GM19372 (cell line): ENCODE data around the gene CLIC4.
"Not testable (repeated sequence)": the region's sequence is repeated elsewhere in the genome, so short reads cannot be mapped to it uniquely, and the experiment has no call there.

Source experiments
- ATAC-seq: cut with Tn5 transposase; IDR thresholded peaks from one replicate; pipeline ENCODE4 v1.9.1; 2021; ENCODE audit warnings: mild to moderate bottlenecking, low read depth, moderate library complexity; ENCODE audit not compliant: unreplicated experiment

The CLIC4 gene

DNA sequence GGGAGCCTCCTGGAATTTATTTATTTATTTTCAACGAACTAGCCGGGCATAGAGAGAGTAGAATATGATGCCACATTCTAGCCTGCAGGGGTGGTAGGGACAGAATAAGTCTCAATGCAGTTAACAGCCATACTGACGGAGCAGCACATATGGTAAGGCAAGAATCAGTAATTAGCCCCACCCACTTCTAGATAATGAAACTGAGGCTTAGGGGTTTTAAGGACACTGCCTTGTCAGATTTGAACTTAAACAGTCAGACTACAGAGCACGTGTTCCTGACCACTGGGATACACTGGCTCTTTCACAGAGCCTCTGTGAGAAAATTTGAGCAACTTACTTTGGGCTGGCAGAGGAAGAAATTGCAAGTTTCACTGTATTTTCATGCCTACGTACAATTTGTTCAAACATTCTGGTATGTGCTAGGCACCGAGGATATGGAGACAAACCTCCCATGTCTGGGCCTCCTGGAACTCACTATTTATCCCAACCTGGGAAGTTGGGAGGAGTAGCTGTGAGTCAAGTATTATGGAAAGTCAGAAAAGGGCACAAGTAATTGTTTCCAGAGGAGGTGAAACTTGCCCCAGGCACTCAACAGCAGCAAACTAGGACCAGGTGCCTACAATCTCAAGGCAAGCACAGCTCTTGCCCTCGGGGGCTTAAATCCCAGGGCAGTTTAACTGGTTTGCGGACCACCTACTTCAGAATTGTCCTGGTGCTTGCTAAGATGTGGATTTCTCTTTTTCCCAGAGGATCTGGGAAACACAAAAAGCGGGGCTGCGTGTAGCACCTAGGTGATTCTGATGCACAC, 1.6 kb upstream of the CLIC4 start:
- no peak for ATAC-seq

DNA sequence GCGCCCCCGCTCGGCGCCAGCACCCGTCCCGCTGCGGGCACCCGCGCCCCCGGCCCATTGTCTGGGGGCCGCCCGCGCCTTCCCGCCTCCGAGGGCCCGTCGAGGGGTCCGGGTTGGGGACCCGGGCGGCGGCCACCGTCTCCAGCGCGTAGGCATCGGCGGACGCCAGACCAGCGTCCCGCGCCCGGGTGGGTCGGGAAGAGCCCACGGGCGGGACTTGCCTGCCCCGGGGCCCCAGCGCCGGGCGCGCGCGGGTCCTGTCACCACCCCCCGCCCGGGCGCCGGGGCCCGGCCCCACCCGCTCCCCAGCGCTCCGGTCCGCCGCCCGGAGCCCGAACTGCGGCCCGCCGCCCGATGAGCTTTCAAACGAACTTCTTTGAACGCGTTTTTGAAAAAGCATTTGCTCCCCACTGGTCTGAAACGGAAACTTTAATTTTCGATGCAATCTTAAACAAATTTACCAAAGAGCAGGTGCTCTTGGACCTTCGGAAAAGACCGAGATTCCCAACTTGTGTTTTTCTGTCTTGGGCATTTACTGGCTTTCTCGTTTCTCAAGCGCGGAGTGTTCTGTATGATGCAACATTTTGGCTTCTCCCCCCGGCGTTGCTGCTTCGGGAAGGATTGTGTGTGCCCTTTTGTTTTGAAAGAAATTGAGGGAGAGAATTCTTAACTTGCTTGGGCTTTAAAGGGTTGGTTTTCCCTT, 615 bp downstream of the CLIC4 start:
- no peak for ATAC-seq

DNA sequence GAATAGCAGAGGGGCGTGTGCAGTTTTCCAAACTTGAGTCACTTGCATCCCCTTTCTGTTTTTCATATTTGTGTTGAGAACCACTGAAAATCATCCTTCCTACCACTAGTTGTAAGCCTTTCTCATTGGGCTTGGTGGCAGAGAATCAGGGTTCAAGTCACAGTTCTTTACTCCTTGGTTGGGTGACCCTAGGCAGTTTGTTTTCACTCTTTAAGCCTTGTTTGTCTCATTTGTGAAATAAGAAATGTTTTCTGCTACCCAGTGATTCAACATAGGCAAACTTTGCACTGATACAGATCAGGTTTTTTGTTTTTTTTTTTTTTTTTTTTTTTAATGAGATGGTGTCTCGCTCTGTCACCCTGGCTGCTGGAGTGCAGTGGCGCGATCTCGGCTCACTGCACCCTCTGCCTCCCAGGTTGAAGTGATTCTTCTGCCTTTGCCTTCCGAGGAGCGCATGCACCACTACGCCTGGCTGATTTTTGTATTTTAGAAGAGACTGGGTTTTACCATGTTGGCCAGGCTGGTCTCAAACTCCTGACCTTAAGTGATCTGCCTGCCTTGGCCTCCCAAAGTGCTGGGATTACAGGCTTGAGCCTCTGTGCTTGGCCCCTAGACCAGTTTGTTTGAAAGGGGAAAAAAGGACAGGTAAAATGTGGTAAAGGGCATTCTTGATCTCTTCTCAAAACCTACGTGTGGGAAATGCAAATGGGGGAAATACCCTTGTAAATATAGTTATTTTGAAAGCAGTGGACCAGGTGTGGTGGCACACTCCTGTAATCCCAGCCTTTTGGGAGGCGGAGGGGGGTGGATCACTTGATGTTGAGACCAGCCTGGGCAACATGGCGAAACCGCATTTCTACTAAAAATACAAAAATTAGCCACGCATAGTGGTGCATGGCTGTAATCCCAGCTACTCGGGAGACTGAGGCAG, 3.2 kb downstream of the CLIC4 start:
- no peak for ATAC-seq

DNA sequence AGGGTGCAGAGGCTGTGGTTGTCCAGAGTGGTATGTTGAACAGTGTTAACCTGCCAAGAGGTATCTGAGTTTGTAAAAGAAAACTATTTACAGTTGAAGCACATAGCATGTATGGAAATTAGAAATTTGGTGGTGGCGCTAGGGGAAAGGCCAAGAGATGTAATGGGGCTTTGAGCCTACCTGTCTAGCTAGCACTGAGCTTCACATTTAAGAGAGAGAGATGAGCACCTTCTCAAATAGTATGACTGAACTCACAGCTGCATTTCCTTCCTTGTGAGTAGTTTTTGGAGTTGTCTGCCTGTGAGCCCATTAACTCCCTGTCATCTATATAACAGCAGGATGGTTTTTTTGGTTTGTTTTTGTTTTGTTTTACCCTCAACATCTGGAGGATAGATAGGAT, 4.0 kb downstream of the CLIC4 start:
- no peak for ATAC-seq

DNA sequence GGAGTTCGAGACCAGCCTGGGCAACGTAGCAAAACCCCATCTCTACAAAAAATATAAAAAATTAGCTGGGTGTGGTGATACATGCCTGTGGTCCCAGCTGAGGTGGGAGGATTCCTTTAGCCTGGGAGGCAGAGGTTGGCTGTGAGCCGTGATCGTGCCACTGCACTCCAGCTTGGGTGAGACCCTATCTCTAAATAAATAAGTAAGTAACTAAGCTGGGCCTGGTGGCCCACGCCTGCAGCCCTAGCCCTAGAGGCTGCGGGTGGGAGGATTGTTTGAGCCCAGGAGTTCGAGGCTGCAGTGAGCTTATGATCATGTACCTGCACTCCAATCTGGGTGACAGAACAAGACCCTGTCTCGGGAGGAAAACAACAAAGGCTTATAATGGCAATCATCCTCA, 4.6 kb downstream of the CLIC4 start:
- ATAC-seq, result no peak

DNA sequence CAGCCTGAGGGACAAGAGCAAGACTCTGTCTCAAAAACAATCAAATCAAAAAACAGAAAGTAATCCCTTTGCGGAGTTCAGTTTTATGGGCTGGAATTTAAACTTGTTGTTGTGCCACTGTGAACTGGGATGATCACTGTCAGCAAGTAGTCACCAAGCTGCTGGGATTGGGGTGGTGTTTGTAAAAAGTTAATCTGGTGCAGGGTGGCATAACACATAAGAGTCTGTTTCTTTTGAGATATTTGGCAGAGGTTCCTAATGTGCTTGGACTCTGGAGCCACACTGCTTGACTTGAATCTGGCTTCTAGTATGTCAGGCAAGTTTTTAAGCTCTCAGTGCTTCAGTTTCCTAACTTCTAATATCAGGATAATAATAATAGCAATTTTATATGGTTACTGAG, 6.6 kb downstream of the CLIC4 start:
- no peak for ATAC-seq

DNA sequence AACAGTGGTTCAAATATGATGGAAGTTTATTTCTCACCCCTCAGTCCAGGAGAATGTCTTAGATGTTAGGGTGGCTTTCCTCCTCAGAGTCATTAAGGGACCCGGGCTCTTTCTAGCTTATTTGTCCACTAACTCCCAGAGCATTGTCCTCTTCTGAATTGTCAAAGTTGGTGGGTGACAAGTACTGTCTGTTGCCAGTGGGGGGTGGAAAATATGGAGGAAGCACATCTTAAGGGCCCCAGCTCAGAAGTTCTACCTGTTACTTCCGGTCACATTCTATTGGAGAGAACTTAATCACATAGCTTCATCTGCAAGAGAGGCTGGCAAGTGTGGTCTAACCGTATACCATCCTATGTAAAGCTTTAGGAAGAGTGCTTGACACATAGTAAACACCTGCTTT, 7.1 kb downstream of the CLIC4 start:
- ATAC-seq, result no peak

DNA sequence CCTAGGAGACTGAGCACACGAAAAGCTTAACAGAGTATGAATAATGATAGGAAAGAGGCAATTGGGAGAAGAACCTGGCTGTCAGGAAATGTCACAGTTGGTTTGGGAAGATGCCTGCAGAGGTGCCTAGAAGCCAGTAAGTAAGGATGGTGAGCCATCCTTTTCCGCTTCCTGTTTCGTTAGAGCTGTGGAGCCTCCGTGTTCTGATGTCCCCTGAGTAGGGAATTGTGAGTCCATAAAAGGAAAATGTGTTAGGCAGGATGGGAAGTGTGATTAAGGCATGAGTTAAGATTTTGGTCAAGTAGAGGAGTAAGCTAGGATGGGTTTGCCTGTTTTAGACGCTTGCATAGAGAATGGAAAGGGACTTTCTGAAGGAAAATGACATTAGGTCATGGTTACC, 9.0 kb downstream of the CLIC4 start:
- ATAC-seq, result no peak

DNA sequence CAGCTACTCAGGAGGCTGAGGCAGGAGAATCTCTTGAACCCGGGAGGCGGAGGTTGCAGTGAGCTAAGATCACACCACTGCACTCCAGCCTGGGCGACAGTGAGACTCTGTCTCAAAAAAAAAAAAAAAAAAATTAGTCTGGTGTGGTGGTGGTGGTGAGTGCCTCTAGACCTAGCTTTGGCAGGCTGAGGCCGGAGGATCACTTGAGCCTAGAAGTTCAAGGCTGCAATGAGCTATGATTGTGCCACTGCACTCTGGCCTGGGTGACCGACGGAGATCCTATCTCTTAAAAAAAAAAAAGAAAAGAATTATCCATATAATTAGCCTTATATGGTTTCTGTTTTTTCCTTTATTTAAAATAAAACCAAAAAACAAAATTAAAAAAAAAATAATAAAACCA, 10.1 kb downstream of the CLIC4 start:
- not testable (repeated sequence) for ATAC-seq

DNA sequence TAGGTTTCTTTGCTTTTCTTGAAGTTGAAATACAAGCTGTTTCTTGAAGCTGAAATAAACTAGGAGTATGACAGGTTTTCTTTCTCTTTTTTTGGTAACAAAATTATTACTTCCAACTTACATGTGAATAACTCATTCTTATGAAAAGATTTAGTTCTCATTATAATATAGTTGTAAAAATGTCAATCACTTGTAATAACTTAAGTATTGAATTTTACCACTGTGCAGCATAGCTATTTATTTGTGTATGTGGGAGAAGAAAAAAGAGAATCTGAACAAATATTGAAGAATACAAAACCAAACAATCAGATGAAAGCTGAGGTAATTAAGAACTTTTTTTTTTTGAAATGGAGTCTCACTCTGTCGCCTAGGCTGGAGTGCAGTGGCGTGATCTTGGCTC, 11.1 kb downstream of the CLIC4 start:
- no peak for ATAC-seq

DNA sequence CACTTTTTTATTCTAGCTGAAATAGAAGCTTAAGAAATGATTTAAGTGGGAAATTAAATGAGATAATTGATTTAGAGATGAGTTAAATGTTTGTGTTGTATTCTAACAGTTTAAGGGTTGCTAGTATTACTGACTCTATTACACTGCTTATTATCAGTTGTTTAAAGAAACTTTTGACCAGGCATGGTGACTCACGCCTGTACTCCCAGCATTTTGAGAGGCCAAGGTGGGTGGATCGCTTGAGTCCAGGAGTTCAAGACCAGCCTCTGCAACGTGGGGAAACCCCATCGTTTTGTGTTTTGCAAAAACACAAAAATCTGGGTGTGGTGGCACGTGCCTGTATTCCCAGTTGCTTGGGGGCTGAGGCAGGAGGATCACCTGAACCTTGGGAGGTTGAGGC, 14.2 kb downstream of the CLIC4 start:
- ATAC-seq, result no peak

DNA sequence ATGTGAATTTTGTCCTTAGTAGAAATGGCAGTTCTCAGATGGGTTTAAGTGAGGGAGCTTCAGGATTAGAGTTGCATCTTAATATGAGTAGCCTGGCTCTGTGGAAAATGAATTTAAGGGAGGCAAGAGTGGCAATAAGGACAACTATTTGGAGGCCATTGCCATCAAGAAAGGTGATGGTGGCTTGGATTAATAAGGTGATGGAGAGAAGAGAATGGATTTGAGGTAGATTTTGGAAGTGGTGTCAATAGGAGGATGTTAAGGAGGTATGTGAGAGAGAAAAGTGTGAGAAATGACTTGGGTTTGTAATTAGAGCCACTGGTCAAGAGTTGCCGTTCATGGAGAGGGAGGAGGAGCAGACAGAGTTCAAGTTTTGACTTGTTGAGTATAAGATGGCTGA, 16.3 kb downstream of the CLIC4 start:
- ATAC-seq, result no peak

DNA sequence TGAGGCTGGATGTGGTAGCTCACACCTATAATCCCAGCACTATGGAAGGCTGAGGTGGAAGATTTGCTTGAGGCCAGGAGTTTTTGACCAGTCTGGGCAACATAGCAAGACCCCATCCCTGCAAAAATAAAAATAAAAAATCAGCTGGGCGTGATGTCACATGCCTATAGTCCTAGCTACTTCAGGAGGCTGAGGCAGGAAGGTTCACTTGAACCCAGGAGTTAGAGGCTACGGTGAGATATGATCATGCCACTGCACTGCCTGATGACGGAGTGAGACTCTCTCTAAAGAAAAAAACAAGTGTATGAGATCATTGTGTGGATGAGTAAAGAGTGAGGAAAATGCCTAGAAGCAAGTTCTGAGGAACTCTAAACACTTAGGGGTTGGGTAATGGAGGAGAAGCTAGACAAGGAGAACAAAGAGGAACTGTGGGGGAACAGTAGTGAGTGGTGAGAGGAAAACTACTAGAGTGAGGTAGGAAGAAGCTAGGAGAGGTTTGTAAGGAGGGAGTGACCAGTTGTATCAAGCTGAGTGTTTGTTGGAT, 17.0 kb downstream of the CLIC4 start:
- ATAC-seq, result no peak

DNA sequence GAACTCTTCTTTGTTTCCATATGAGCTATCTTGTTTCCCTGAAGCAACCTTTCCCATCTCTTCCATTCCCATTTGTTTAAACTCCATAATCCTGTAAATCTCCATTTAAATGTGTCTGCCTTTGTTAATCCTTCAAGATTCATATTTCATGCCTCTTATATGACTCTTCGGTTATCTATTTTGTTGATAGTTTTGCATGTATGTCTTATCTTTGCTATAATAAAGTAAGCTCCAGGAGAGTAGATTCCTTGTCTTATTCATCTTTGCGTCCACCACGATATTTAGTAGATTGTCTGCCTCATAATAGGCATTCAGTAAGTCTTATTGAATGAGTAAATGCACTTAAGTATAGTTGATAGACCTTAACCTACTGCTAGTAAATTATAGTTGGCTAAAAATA, 18.4 kb downstream of the CLIC4 start:
- no peak for ATAC-seq

DNA sequence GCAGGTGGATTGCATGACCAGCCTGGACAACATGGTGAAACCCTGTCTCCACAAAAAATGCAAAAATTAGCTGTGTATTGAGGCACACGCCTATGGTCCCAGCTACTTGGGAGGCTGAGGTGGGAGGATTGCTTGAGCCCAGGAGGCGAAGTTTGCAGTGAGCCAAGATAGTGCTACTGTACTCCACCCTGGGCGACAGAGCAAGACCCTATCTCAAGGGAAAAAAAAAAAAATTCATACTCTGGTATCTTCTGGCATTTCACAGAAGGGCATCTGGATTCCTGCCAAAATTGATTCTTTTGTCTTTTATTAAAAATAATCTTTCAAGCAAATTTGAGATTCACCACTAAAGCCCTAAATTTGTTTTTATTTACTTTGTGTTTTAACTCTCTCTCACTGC, 19.2 kb downstream of the CLIC4 start:
- ATAC-seq, result no peak

DNA sequence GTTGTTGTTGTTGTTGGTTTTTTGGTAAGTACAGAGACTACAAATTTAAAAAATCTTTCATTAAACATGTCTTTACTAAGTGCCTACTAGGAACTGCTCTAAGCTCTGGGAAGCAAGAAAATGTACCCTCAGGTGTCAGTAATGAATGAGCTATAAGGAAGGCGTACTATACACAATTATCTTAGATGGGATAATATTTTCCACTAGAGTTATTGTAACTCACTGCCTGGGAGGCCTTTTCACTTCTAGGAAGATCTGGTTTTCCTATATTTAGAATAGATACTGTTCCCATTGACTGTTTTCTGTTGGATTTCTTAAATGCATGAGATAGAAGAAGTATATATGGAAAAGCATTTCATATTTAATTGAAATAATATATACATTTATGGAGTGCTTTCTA, 19.6 kb downstream of the CLIC4 start:
- ATAC-seq, result no peak

DNA sequence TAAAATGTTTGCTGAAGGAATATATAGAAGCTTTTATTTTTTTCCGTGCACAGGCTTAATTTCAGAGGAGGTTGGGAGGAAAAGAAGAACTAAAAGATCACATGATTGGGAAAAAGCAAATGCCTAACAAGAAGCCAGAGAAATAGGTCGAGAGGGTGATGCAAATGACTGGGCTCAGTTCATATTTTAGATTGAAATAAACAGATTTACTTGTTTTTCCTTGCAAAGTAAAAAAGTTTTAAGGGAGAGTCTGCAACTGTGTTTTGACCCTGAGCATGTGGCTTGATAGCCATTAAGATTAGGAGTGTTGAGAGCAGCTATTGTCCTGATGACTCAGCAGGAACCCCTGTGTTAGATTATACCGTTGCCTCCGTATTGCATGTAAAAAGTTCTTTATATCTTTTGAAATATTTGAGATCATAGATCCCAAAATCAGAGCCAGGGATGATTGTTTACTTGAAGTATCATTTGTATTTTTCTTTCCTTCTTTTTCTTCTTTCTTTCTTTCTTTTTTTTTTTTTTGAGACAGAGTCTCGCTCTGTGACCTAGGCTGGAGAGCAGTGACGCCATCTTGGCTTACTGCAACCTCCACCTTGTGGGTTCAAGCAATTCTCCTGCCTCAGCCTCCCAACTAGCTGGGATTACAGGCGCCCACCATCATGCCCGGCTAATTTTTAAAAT, 20.2 kb downstream of the CLIC4 start:
- ATAC-seq, result no peak

DNA sequence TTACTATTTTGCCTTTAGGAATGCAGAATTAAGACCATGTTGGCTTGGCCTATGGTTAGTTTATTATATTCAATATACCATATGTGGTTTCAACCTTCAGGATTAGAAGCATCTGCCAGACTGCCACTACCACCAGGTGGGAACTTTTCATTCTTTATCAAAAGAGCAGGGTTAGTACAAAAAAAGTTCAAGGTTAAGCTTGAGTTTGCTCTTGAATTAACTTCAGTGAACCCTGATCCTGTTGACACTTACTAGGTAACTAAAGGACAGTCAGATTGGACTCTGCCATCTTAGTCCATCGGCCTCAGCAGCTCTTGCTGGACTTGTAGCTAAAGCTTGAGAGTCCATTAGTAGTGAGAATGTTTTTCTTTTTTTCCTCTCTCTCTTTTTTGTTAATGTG, 22.1 kb downstream of the CLIC4 start:
- ATAC-seq, result no peak

DNA sequence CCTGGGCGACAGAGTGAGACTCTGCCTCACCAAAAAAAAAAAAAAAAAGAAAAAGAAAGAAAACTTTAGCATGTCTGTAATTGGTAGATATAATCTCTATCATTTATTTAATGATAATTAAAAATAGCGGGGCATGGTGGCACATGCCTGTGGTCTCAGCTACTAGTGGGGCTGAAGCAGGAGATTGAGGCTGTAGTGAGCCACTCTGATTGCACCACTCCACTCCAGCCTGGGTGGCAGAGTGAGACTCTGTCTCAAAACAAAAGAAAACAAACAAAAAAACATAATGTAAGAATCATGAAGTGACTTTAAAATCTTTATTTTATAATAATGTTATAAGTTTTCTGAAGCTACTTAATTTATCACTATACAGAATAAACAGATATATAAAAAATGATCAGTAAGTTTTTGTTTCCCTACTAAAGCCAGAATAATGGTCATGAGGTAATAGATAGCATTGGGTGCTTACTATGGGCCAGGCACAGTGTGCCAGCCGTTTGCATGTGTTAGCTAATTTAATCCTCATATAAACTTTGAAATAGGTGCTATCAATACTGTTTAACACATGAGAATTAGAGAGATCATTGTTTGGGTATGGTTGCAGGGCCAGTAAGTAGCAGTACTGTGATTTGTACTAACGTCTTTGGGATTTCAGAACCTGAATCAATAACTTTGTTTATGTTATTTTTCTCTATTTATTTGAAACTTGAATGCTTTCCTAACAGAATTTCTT, 23.8 kb downstream of the CLIC4 start:
- no peak for ATAC-seq
